ENCODE results near the gene CTR9.

Gene CTR9

DNA sequence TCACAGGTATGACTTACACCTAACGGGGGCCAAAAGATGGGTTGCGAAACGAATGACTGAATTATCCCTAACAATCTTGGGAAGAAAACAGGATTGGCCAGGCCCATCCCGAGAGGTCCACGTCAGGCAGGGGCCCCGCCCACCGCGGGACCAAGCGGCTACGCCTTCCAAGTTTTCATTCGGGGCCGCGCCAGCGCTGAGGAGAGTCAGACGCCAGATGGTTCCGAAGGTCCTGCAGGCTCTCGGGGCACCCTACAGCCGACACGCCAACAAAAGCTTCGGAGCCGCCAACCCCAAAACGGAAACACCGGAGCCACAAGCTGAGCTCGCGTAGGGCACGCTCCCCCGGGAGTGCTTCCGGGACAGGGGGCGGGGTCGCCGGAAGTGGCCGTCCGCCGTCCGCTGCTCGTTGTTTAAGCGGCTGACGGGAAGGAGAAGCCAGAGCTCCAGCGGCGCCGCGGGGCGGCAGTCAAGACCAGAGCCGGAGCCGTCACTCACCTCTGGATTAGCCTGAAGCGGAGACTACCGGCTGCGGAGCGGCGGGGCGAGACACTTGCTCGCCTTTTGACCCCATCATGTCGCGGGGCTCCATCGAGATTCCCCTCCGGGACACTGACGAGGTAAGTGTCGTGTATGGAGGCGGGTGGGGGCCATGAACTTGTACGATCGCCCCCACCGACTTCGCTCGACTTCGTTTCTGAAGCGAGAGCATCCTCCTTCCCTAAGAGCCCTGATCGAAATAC lies at the start of gene CTR9:
TSS of gene CTR9 (plus strand) at position 409 of the 743 bp plus-strand sequence. CDS start at position 576, 167 bp downstream.
- peak; percentile 97 for DNase-seq (ENCODE audit: low spot score)

- DNase-seq (ENCODE audit: low spot score): no peak
These were observed 49.1 kb upstream of the CTR9 start for GRCh38 chr11:10701982-10702381.

- DNase-seq (ENCODE audit: low spot score): no peak
These were observed 42.9 kb upstream of the CTR9 start for GRCh38 chr11:10708131-10708530.

DNA sequence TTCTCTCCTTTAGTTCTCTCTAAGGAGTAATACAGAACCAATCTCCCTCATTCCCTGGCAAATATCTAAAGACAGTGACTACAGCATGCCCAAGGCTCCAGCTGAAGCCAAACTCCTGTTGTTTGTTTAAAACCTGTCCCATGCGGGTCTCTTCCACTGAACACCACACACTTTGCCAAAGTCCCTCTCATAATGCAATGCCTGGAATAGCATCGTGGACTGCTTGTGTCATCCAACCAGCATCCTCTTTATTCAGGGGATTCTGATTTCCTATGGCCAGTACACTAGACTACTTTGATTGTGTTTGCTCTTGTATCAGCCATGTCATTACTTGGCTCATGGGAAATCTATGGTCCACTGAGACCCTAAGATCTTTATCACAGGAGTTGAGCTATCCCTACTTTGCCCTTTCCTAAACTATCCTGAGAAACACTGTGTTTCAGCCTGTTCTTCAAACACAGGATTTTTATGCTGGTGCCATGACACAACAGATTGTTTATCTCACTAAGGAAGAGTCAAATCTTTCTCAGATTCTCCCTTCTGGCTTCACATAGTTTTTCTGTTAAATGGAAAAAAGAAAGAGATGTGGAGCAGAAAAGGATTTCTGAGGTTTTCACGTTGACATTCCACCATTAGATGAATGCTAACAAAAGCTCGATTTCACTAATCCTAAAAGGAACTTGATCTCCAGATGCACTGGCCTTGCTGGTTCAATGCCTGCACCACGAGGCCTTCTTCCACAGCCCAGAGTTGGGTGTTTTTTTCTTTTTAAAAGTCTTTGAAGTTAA lies 41.6 kb upstream of the CTR9 start:
- no peak for DNase-seq (ENCODE audit: low spot score)

DNA sequence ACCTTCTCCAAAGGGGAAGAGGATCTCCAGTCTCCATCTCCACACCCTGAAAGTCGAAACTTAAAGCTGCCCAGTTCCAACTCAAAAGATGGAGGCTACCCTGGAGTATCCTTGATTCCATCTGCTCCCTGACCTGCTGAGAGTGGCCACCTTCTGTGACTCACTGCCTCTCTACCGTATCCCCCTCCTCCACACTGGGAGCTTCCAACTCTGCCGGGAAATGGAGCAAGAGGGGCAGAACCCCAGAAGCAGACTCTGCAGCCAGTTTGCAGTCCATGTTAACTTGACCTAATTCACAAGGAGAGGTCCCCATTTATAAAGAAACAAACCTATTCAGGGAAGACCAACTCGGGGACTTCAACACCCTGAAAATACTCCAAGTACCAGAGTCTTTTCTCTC lies 35.5 kb upstream of the CTR9 start:
- no peak for DNase-seq (ENCODE audit: low spot score)

GRCh38 chr11:10716122-10716521 lies 34.9 kb upstream of the CTR9 start:
- DNase-seq (ENCODE audit: low spot score): peak; percentile 13

- no peak for DNase-seq (ENCODE audit: low spot score)
These were observed 34.3 kb upstream of the CTR9 start for GRCh38 chr11:10716543-10717259.

DNA sequence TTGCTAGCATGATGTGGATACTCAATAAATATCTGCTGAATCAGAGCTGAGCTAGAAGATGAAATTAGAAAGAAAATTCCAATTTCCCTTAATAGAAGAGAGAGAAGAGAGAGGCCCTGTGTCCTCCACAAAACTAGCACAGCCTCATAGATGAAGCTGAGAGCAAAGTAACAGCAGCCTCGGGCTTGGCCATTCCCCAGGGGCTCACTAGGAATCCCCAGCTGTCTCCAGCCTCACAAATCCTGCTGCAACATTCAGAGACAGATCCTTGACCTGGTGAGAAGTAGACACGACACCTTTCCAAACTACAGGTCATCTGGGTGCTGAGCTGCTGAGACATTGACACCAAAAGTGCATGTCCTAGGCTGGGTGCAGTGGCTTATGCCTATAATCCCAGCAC lies 31.4 kb upstream of the CTR9 start:
- DNase-seq (ENCODE audit: low spot score): no peak

DNA sequence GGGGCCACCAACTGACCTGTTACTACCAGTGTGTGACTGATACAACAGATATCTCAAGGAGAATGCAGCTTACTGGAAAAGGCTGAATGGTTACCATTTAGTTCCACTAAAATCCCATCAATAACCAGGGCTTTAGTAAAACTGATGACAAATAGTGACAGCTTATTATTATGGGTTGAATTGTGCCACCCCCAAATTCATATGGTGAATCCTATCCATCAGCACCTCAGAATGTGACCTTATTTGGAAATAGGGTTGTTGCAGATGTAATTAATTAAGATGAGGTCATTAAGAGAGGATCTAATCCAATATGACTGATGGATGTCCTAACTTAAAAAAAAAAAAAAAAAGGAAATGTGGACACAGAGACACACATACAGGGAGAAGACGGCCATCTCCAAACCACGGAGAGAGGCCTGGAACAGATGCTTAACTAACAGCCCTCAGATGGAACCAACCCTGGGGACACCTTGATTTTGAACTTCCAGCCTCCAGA lies 30.1 kb upstream of the CTR9 start:
- DNase-seq (ENCODE audit: low spot score): no peak

GRCh38 chr11:10722307-10722706 lies 28.7 kb upstream of the CTR9 start:
- DNase-seq (ENCODE audit: low spot score): peak; percentile 89

GRCh38 chr11:10725114-10725906 lies 25.7 kb upstream of the CTR9 start:
- peak; percentile 96 for DNase-seq (ENCODE audit: low spot score)

DNA sequence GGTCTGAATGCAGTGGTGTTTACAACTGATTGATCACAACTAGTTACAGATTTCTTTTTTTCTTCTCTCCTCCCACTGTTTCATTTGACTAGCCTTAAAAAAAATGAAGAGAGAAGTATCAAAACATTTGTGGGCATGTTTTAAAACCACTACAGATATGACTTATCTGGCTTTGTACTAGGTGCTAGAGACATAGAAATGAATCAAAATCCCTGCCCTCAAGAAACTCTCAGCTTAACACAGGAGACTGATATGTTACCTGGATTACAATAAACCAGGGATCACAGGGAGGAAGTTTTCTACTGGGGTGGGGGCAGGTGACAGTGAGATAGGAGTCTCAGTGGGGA lies 25.2 kb upstream of the CTR9 start:
- DNase-seq (ENCODE audit: low spot score): no peak

DNA sequence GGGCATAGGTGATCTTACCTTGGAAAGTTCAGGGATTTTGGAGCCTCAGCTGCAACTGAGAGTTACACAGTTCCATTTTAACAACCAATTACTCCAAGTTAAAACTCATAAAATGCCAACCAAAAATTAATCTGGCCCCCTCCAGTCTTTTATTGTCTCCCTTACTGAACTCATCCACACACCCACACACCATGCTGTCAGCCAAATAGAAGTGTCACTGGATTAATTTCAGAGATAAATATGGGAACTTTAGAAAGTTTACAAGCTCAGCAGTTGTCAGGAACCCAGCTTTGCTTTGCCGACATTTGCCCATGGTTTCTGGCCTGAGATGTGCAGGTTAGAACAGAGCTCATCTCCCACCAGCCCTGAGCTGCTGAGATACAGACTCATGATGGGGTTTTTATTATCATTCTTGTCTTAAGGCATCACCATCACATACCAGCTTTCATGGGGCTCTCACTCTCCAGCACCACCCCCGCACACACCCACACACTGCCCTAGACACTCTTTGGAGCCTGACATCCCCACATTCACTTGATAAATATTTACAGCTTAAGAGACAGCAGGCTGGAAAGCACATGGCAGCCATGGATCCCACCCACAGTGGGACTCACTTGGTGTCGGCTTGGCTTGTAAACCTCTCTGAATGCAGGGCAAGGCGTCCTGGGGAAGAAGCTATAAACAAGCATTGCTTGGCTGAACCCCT lies 23.7 kb upstream of the CTR9 start:
- DNase-seq (ENCODE audit: low spot score): peak; percentile 9

DNA sequence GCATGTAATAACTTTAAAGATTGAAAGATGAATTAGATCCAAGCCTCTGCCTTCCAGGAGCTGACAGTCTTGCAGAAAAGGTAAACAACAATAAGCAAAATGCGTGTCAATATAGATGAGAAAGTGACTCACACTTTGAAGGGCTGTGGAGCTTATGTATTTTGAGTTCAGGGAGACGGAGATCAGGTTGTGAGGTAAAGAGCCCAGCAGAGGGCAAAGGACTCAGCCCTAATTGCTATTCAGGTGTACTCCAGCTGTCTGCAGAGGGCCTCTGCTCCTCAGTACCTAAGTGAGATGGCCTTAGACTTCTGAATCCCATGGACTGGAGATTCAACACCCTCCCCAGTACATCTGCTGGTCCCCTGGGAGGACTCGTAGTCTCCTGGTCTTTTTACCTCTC lies 22.9 kb upstream of the CTR9 start:
- DNase-seq (ENCODE audit: low spot score): peak; percentile 61

- no peak for DNase-seq (ENCODE audit: low spot score)
These were observed 22.1 kb upstream of the CTR9 start for GRCh38 chr11:10728789-10729472.

DNA sequence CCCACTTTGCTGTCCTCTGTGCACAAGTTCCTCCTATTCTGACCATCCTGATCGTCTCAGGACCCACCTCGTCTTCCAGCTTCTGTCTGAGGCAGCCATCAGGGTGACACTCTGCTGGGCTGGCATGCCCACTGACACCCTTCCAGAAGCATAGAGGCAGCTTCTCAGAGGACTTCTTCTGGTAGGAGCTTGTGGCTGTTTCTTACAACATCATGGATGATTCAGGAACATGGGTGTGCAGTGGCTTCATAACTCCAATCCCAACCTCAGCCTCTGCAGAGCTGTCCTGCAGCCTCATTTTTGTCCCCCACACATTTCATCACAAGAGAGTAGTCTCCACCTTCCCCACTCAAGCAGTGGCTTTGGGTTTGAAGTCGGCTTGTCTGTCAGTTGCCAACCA lies 20.9 kb upstream of the CTR9 start:
- no peak for DNase-seq (ENCODE audit: low spot score)

DNA sequence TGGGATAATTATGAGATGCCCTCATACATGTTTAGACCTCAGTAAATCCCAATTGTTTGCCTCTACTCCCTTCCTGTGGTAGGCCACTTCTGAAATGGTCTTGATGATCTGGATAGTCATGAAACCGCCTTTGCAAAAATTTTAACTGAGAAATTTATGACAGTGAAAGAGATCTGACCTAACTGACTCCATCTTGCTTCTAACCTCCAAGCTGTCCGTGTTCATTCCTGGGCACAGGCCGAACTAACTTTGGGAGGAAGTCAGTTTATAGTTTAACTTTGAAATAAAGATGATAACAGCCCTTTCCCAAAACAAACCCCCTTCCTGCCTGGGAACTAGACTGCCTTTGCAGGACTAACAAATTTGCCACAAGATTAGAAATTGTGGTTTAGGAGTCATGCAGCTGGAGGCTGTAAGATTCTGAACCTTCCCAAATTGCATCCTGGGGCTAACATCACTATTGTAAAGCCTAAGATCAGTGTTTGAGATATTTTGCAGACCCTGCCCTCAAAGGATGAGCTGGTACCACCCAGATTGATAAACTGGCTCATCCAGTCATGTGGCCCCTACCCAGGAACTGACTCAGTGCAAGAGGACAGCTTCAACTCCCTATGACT lies 19.9 kb upstream of the CTR9 start:
- DNase-seq (ENCODE audit: low spot score): no peak

DNA sequence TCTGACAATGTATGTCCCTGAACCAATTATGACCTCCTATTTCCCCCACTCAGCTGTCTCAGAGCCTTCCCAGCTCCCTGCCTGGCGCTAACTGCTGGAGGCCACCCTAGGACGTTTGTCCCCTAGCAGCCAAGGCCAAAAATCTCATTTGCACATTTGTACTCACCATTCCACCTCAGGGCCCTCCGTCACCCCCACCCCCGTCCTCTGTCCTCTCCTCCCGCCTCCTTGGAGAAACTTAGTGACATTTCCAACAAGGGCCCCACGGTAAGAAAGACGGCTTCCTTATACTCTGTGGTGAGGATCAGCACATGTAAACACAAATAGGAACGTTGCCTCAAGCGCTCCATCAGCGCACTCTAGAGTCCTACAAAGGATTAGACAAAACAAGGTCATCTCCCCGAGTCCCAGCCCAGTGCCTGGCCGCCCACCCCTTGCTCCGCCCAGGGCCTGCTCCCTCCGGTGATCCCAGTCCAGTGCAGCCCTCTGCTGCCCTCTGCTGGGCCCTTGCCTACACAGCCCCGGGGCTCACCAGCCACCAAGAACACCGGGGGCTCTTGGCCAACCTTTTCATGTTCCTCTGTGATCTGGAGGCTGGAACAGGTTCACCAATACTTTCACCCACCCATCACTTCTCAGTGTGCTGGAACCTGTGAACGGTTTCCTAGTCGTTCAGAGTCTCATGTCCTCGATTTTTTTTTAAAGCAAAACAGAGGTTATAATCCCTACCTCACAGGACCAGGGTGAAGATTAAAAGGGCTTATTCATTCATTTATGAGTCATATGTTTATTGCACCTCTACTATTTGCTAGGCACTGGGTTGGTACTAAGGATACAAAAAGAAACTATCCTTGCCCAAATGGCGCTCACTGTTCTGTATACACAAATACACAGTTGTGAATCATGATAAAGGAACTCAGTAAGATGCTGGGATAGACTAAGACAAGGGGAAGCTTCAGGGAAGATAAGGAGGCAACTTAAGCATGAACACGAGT lies 15.3 kb upstream of the CTR9 start:
- peak; percentile 96 for DNase-seq (ENCODE audit: low spot score)
